ENCODE results near the gene ABCB9. TPM values are rescaled to one million over a fixed set of nuclear protein-coding genes. Genes with fewer than 3 reads are reported as not detected.

Gene ABCB9
- total and polyA plus RNA-seq, 9 donors: 3.1 to 4.9 (median 3.4) TPM

- H3K9me3 ChIP-seq (replicated peaks; ENCODE audit: control insufficient read depth, low read depth, low read length): no peaks in the 10 kb centered on the region
- 80% methylated on average over 11 of the region's 11 CpGs for WGBS (ENCODE audit: insufficient coverage)
- H3K4me3 ChIP-seq (ENCODE audit: low read length): no peak overlapping the region
These were observed 16.2 kb upstream of the ABCB9 start for GRCh38 chr12:122982477-122982815.

GRCh38 chr12:122981587-122982476 is 15.6 kb upstream of the ABCB9 start:
- Histone ChIP-seq H3K9me3 (replicated peaks; ENCODE audit: control insufficient read depth, low read depth, low read length) (no peaks in the 10 kb centered on the region), H3K27me3 (ENCODE audit: control insufficient read depth, insufficient read depth, low read length) (no peaks in the 10 kb centered on the region), H3K4me3 (ENCODE audit: low read length) (peak overlapping the region; percentile 84), H3K36me3 (ENCODE audit: control insufficient read depth, insufficient read depth, low read length) (peaks cover 48% of the 10 kb centered on the region), H3K4me1 (ENCODE audit: control insufficient read depth, insufficient read depth, low read length) (peaks cover 58% of the 10 kb centered on the region), H3K27ac (ENCODE audit: low read length) (no peak overlapping the region)
- DNase-seq: no peak
- WGBS (ENCODE audit: insufficient coverage): 72% methylated on average over 20 of the region's 25 CpGs

More at GRCh38 chr12:122982477-122982815, 16.2 kb upstream of the ABCB9 start:
- H3K36me3 ChIP-seq (ENCODE audit: control insufficient read depth, insufficient read depth, low read length): peaks cover 48% of the 10 kb centered on the region
- H3K27ac ChIP-seq (ENCODE audit: low read length): no peak overlapping the region
- no peaks in the 10 kb centered on the region for H3K27me3 ChIP-seq (ENCODE audit: control insufficient read depth, insufficient read depth, low read length)
- peaks cover 57% of the 10 kb centered on the region for H3K4me1 ChIP-seq (ENCODE audit: control insufficient read depth, insufficient read depth, low read length)
- no peak for DNase-seq

- no peak for DNase-seq
- under 1% methylated on average over 35 of the region's 40 CpGs for WGBS (ENCODE audit: insufficient coverage)
- Histone ChIP-seq H3K27me3 (ENCODE audit: control insufficient read depth, insufficient read depth, low read length) (no peaks in the 10 kb centered on the region), H3K27ac (ENCODE audit: low read length) (peak overlapping the region; percentile 69), H3K36me3 (ENCODE audit: control insufficient read depth, insufficient read depth, low read length) (peaks cover 50% of the 10 kb centered on the region), H3K4me3 (ENCODE audit: low read length) (peak overlapping the region; percentile 84), H3K4me1 (ENCODE audit: control insufficient read depth, insufficient read depth, low read length) (peaks cover 65% of the 10 kb centered on the region), H3K9me3 (replicated peaks; ENCODE audit: control insufficient read depth, low read depth, low read length) (no peaks in the 10 kb centered on the region)
These were observed 14.8 kb upstream of the ABCB9 start for GRCh38 chr12:122981036-122981471.

GRCh38 chr12:122980183-122981035 is 14.1 kb upstream of the ABCB9 start, which contains the start of gene ARL6IP4:
TSS of gene ARL6IP4 (plus strand) at chr12:122980681. CDS start at chr12:122981140, 459 bp downstream.
- Histone ChIP-seq H3K27me3 (ENCODE audit: control insufficient read depth, insufficient read depth, low read length) (no peaks in the 10 kb centered on the region), H3K9me3 (replicated peaks; ENCODE audit: control insufficient read depth, low read depth, low read length) (no peaks in the 10 kb centered on the region), H3K36me3 (ENCODE audit: control insufficient read depth, insufficient read depth, low read length) (peaks cover 49% of the 10 kb centered on the region), H3K27ac (ENCODE audit: low read length) (peak within 1 kb of the TSS; percentile 69), H3K4me1 (ENCODE audit: control insufficient read depth, insufficient read depth, low read length) (peaks cover 69% of the 10 kb centered on the region), H3K4me3 (ENCODE audit: low read length) (peak within 1 kb of the TSS; percentile 84)
- under 1% methylated on average over 93 of the region's 96 CpGs for WGBS (ENCODE audit: insufficient coverage)
- DNase-seq: peak; percentile 87

GRCh38 chr12:122979908-122980182 is 13.6 kb upstream of the ABCB9 start:
- Histone ChIP-seq H3K9me3 (replicated peaks; ENCODE audit: control insufficient read depth, low read depth, low read length) (no peaks in the 10 kb centered on the region), H3K27ac (ENCODE audit: low read length) (peak overlapping the region; percentile 69), H3K27me3 (ENCODE audit: control insufficient read depth, insufficient read depth, low read length) (no peaks in the 10 kb centered on the region), H3K4me3 (ENCODE audit: low read length) (peak overlapping the region; percentile 84), H3K4me1 (ENCODE audit: control insufficient read depth, insufficient read depth, low read length) (peaks cover 64% of the 10 kb centered on the region), H3K36me3 (ENCODE audit: control insufficient read depth, insufficient read depth, low read length) (peaks cover 44% of the 10 kb centered on the region)
- DNase-seq: no peak
- 7% methylated on average over 6 of the region's 7 CpGs for WGBS (ENCODE audit: insufficient coverage)

GRCh38 chr12:122979001-122979907 is 13.0 kb upstream of the ABCB9 start:
- H3K27ac ChIP-seq (ENCODE audit: low read length): peak overlapping the region; percentile 69
- peak overlapping the region; percentile 84 for H3K4me3 ChIP-seq (ENCODE audit: low read length)
- H3K36me3 ChIP-seq (ENCODE audit: control insufficient read depth, insufficient read depth, low read length): peaks cover 42% of the 10 kb centered on the region
- peaks cover 59% of the 10 kb centered on the region for H3K4me1 ChIP-seq (ENCODE audit: control insufficient read depth, insufficient read depth, low read length)
- WGBS (ENCODE audit: insufficient coverage): 74% methylated on average over 27 of the region's 28 CpGs
- no peak for DNase-seq
- no peaks in the 10 kb centered on the region for H3K27me3 ChIP-seq (ENCODE audit: control insufficient read depth, insufficient read depth, low read length)
- no peaks in the 10 kb centered on the region for H3K9me3 ChIP-seq (replicated peaks; ENCODE audit: control insufficient read depth, low read depth, low read length)

- no peak overlapping the region for H3K27ac ChIP-seq (ENCODE audit: low read length)
- 84% methylated on average over 20 of the region's 21 CpGs for WGBS (ENCODE audit: insufficient coverage)
- H3K4me3 ChIP-seq (ENCODE audit: low read length): no peak overlapping the region
- H3K36me3 ChIP-seq (ENCODE audit: control insufficient read depth, insufficient read depth, low read length): peaks cover 42% of the 10 kb centered on the region
- DNase-seq: no peak
- peaks cover 56% of the 10 kb centered on the region for H3K4me1 ChIP-seq (ENCODE audit: control insufficient read depth, insufficient read depth, low read length)
- H3K9me3 ChIP-seq (replicated peaks; ENCODE audit: control insufficient read depth, low read depth, low read length): no peaks in the 10 kb centered on the region
- H3K27me3 ChIP-seq (ENCODE audit: control insufficient read depth, insufficient read depth, low read length): no peaks in the 10 kb centered on the region
These were observed 12.3 kb upstream of the ABCB9 start for GRCh38 chr12:122978507-122978955.

- H3K27ac ChIP-seq (ENCODE audit: low read length): no peak overlapping the region
- H3K9me3 ChIP-seq (replicated peaks; ENCODE audit: control insufficient read depth, low read depth, low read length): no peaks in the 10 kb centered on the region
- peaks cover 37% of the 10 kb centered on the region for H3K36me3 ChIP-seq (ENCODE audit: control insufficient read depth, insufficient read depth, low read length)
- no peak for DNase-seq
- no peaks in the 10 kb centered on the region for H3K27me3 ChIP-seq (ENCODE audit: control insufficient read depth, insufficient read depth, low read length)
- peaks cover 49% of the 10 kb centered on the region for H3K4me1 ChIP-seq (ENCODE audit: control insufficient read depth, insufficient read depth, low read length)
- H3K4me3 ChIP-seq (ENCODE audit: low read length): no peak overlapping the region
- WGBS (ENCODE audit: insufficient coverage): 66% methylated on average over 2 of the region's 9 CpGs
These were observed 11.6 kb upstream of the ABCB9 start for GRCh38 chr12:122977655-122978392.

GRCh38 chr12:122977153-122977552 is 10.9 kb upstream of the ABCB9 start:
- DNase-seq: no peak
- H3K27ac ChIP-seq (ENCODE audit: low read length): no peak overlapping the region
- H3K36me3 ChIP-seq (ENCODE audit: control insufficient read depth, insufficient read depth, low read length): peaks cover 30% of the 10 kb centered on the region
- no peaks in the 10 kb centered on the region for H3K27me3 ChIP-seq (ENCODE audit: control insufficient read depth, insufficient read depth, low read length)
- no peak overlapping the region for H3K4me3 ChIP-seq (ENCODE audit: low read length)
- H3K4me1 ChIP-seq (ENCODE audit: control insufficient read depth, insufficient read depth, low read length): peaks cover 42% of the 10 kb centered on the region
- no peaks in the 10 kb centered on the region for H3K9me3 ChIP-seq (replicated peaks; ENCODE audit: control insufficient read depth, low read depth, low read length)
- 97% methylated on average over 4 of the region's 6 CpGs for WGBS (ENCODE audit: insufficient coverage)

All from muscle of leg (tissue), 11 donors.